Activated CD8-positive, alpha-beta memory T cell treated with anti-CD3 and anti-CD28 coated beads, Interleukin-2, amount 50 U/mL, for 1 hour (primary cell): ENCODE results near the gene GNG8.
A peak's percentile ranks its signal among the peaks of the same experiment; 100 is the strongest.

Experiments used
- DNase-seq: peaks from one replicate; pipeline ENCODE4 v3.0.0-alpha.2; 2020; ENCODE audit errors: extremely low read depth

The GNG8 gene

GRCh38 chr19:46618670-46619231 is 17.3 kb downstream of the GNG8 start:
- no peak for DNase-seq

GRCh38 chr19:46617601-46618000 is 18.4 kb downstream of the GNG8 start:
- no peak for DNase-seq

- no peak for DNase-seq
Measured at GRCh38 chr19:46616631-46617322, 19.2 kb downstream of the GNG8 start.

- no peak for DNase-seq
Measured at GRCh38 chr19:46615966-46616365, 20.0 kb downstream of the GNG8 start.

- peak; percentile 50 for DNase-seq
Measured at GRCh38 chr19:46614114-46614722, 21.8 kb downstream of the GNG8 start.

- DNase-seq: no peak
Measured at GRCh38 chr19:46613525-46613924, 22.5 kb downstream of the GNG8 start.

- no peak for DNase-seq
Measured at GRCh38 chr19:46611776-46612175, 24.2 kb downstream of the GNG8 start.

GRCh38 chr19:46610851-46611770 is 24.9 kb downstream of the GNG8 start:
- DNase-seq: no peak

- no peak for DNase-seq
Measured at GRCh38 chr19:46610413-46610775, 25.6 kb downstream of the GNG8 start.

- no peak for DNase-seq
Measured at GRCh38 chr19:46609511-46610412, 26.2 kb downstream of the GNG8 start.

- no peak for DNase-seq
Measured at GRCh38 chr19:46608581-46609345, 27.2 kb downstream of the GNG8 start.

- no peak for DNase-seq
Measured at GRCh38 chr19:46608178-46608577, 27.8 kb downstream of the GNG8 start.

GRCh38 chr19:46607448-46607841 is 28.6 kb downstream of the GNG8 start:
- DNase-seq: no peak

- DNase-seq: no peak
Measured at GRCh38 chr19:46606681-46607447, 29.1 kb downstream of the GNG8 start.

GRCh38 chr19:46606019-46606418 is 30.0 kb downstream of the GNG8 start:
- no peak for DNase-seq

GRCh38 chr19:46605356-46605821 is 30.6 kb downstream of the GNG8 start:
- DNase-seq: no peak

GRCh38 chr19:46604781-46605355 is 31.1 kb downstream of the GNG8 start:
- no peak for DNase-seq

- DNase-seq: no peak
Measured at GRCh38 chr19:46603752-46604231, 32.2 kb downstream of the GNG8 start.

GRCh38 chr19:46603195-46603637 is 32.8 kb downstream of the GNG8 start:
- DNase-seq: no peak
